ENCODE measurements around the gene SPRY1. TPM values are rescaled to one million over a fixed set of nuclear protein-coding genes. Genes with fewer than 3 reads are reported as not detected.

SPRY1 gene
- total RNA-seq, 1 donor from 2014 or later = 47.6 TPM

- no peak overlapping the region for H3K27ac Mint-ChIP-seq
- H3K4me1 Mint-ChIP-seq (ENCODE audit: low read depth) = no peaks in the 10 kb centered on the region
- no peak overlapping the region for H3K4me3 Mint-ChIP-seq
- intact Hi-C loops (cut with micrococcal nuclease) = loop anchor here (10.0 kb wide), 1 partner anchor 755 kb away; no protein-coding TSS in a partner anchor
- DNase-seq (ENCODE audit: low spot score) = no peak
- no peaks in the 10 kb centered on the region for H3K9me3 Mint-ChIP-seq
- no peaks in the 10 kb centered on the region for H3K36me3 Mint-ChIP-seq (ENCODE audit: low read depth)
- peaks cover 2% of the 10 kb centered on the region for H3K27me3 Mint-ChIP-seq (ENCODE audit: insufficient read depth)
Observed at GRCh38 chr4:123359449-123360315, 36.9 kb upstream of the SPRY1 start.

- no peaks in the 10 kb centered on the region for H3K9me3 Mint-ChIP-seq
- H3K4me1 Mint-ChIP-seq (ENCODE audit: low read depth) = no peaks in the 10 kb centered on the region
- no peak overlapping the region for H3K4me3 Mint-ChIP-seq
- no peaks in the 10 kb centered on the region for H3K36me3 Mint-ChIP-seq (ENCODE audit: low read depth)
- peaks cover 2% of the 10 kb centered on the region for H3K27me3 Mint-ChIP-seq (ENCODE audit: insufficient read depth)
- DNase-seq (ENCODE audit: low spot score) = no peak
- intact Hi-C loops (cut with micrococcal nuclease) = no loop called here
- no peak overlapping the region for H3K27ac Mint-ChIP-seq
Observed at GRCh38 chr4:123361195-123361861, 35.3 kb upstream of the SPRY1 start.

GRCh38 chr4:123362103-123362502 is 34.5 kb upstream of the SPRY1 start:
- H3K9me3 Mint-ChIP-seq = no peaks in the 10 kb centered on the region
- no peak overlapping the region for H3K4me3 Mint-ChIP-seq
- no peak overlapping the region for H3K27ac Mint-ChIP-seq
- intact Hi-C loops (cut with micrococcal nuclease) = no loop called here
- peaks cover 2% of the 10 kb centered on the region for H3K27me3 Mint-ChIP-seq (ENCODE audit: insufficient read depth)
- no peak for DNase-seq (ENCODE audit: low spot score)
- no peaks in the 10 kb centered on the region for H3K4me1 Mint-ChIP-seq (ENCODE audit: low read depth)
- H3K36me3 Mint-ChIP-seq (ENCODE audit: low read depth) = no peaks in the 10 kb centered on the region

- intact Hi-C loops (cut with micrococcal nuclease) = no loop called here
- H3K27me3 Mint-ChIP-seq (ENCODE audit: insufficient read depth) = peaks cover 2% of the 10 kb centered on the region
- H3K4me3 Mint-ChIP-seq = no peak overlapping the region
- H3K36me3 Mint-ChIP-seq (ENCODE audit: low read depth) = no peaks in the 10 kb centered on the region
- no peaks in the 10 kb centered on the region for H3K9me3 Mint-ChIP-seq
- no peak overlapping the region for H3K27ac Mint-ChIP-seq
- no peak for DNase-seq (ENCODE audit: low spot score)
- H3K4me1 Mint-ChIP-seq (ENCODE audit: low read depth) = no peaks in the 10 kb centered on the region
Observed at GRCh38 chr4:123363729-123364128, 32.9 kb upstream of the SPRY1 start.

- Mint-ChIP-seq H3K9me3 (no peaks in the 10 kb centered on the region), H3K36me3 (ENCODE audit: low read depth) (no peaks in the 10 kb centered on the region), H3K27me3 (ENCODE audit: insufficient read depth) (peaks cover 2% of the 10 kb centered on the region), H3K27ac (no peak overlapping the region), H3K4me1 (ENCODE audit: low read depth) (no peaks in the 10 kb centered on the region), H3K4me3 (no peak overlapping the region)
- no peak for DNase-seq (ENCODE audit: low spot score)
- intact Hi-C loops (cut with micrococcal nuclease) = no loop called here
Observed at GRCh38 chr4:123364906-123365305, 31.7 kb upstream of the SPRY1 start.

- no peak overlapping the region for H3K4me3 Mint-ChIP-seq
- no peaks in the 10 kb centered on the region for H3K9me3 Mint-ChIP-seq
- DNase-seq (ENCODE audit: low spot score) = no peak
- H3K27me3 Mint-ChIP-seq (ENCODE audit: insufficient read depth) = no peaks in the 10 kb centered on the region
- intact Hi-C loops (cut with micrococcal nuclease) = no loop called here
- H3K36me3 Mint-ChIP-seq (ENCODE audit: low read depth) = no peaks in the 10 kb centered on the region
- H3K27ac Mint-ChIP-seq = no peak overlapping the region
- no peaks in the 10 kb centered on the region for H3K4me1 Mint-ChIP-seq (ENCODE audit: low read depth)
Observed at GRCh38 chr4:123365412-123365811, 31.2 kb upstream of the SPRY1 start.

- Mint-ChIP-seq H3K4me3 (no peak overlapping the region), H3K27ac (no peak overlapping the region), H3K9me3 (no peaks in the 10 kb centered on the region), H3K27me3 (ENCODE audit: insufficient read depth) (no peaks in the 10 kb centered on the region), H3K36me3 (ENCODE audit: low read depth) (no peaks in the 10 kb centered on the region), H3K4me1 (ENCODE audit: low read depth) (no peaks in the 10 kb centered on the region)
- intact Hi-C loops (cut with micrococcal nuclease) = no loop called here
- no peak for DNase-seq (ENCODE audit: low spot score)
Observed at GRCh38 chr4:123366144-123366748, 30.3 kb upstream of the SPRY1 start.

- no peaks in the 10 kb centered on the region for H3K36me3 Mint-ChIP-seq (ENCODE audit: low read depth)
- DNase-seq (ENCODE audit: low spot score) = no peak
- H3K27ac Mint-ChIP-seq = no peak overlapping the region
- no peak overlapping the region for H3K4me3 Mint-ChIP-seq
- peaks cover 2% of the 10 kb centered on the region for H3K9me3 Mint-ChIP-seq
- intact Hi-C loops (cut with micrococcal nuclease) = no loop called here
- H3K27me3 Mint-ChIP-seq (ENCODE audit: insufficient read depth) = peaks cover 17% of the 10 kb centered on the region
- H3K4me1 Mint-ChIP-seq (ENCODE audit: low read depth) = peaks cover 7% of the 10 kb centered on the region
Observed at GRCh38 chr4:123378794-123379193, 17.8 kb upstream of the SPRY1 start.

GRCh38 chr4:123379392-123379791 is 17.2 kb upstream of the SPRY1 start:
- Mint-ChIP-seq H3K4me3 (no peak overlapping the region), H3K9me3 (no peaks in the 10 kb centered on the region), H3K4me1 (ENCODE audit: low read depth) (peaks cover 7% of the 10 kb centered on the region), H3K27me3 (ENCODE audit: insufficient read depth) (peaks cover 17% of the 10 kb centered on the region), H3K36me3 (ENCODE audit: low read depth) (no peaks in the 10 kb centered on the region), H3K27ac (no peak overlapping the region)
- intact Hi-C loops (cut with micrococcal nuclease) = no loop called here
- no peak for DNase-seq (ENCODE audit: low spot score)

GRCh38 chr4:123380728-123381716 is 15.6 kb upstream of the SPRY1 start:
- intact Hi-C loops (cut with micrococcal nuclease) = no loop called here
- peaks cover 7% of the 10 kb centered on the region for H3K4me1 Mint-ChIP-seq (ENCODE audit: low read depth)
- H3K9me3 Mint-ChIP-seq = no peaks in the 10 kb centered on the region
- no peak overlapping the region for H3K27ac Mint-ChIP-seq
- H3K4me3 Mint-ChIP-seq = no peak overlapping the region
- H3K36me3 Mint-ChIP-seq (ENCODE audit: low read depth) = no peaks in the 10 kb centered on the region
- DNase-seq (ENCODE audit: low spot score) = no peak
- peaks cover 16% of the 10 kb centered on the region for H3K27me3 Mint-ChIP-seq (ENCODE audit: insufficient read depth)

GRCh38 chr4:123381996-123382395 is 14.6 kb upstream of the SPRY1 start:
- intact Hi-C loops (cut with micrococcal nuclease) = no loop called here
- Mint-ChIP-seq H3K27ac (no peak overlapping the region), H3K4me3 (no peak overlapping the region)

GRCh38 chr4:123383566-123383965 is 13.0 kb upstream of the SPRY1 start:
- Mint-ChIP-seq H3K27me3 (ENCODE audit: insufficient read depth) (peaks cover 13% of the 10 kb centered on the region), H3K4me3 (no peak overlapping the region), H3K4me1 (ENCODE audit: low read depth) (peaks cover 7% of the 10 kb centered on the region), H3K36me3 (ENCODE audit: low read depth) (no peaks in the 10 kb centered on the region), H3K27ac (no peak overlapping the region), H3K9me3 (no peaks in the 10 kb centered on the region)
- DNase-seq (ENCODE audit: low spot score) = no peak
- intact Hi-C loops (cut with micrococcal nuclease) = no loop called here

More at GRCh38 chr4:123381996-123382395, 14.6 kb upstream of the SPRY1 start:
- Mint-ChIP-seq H3K27me3 (ENCODE audit: insufficient read depth) (peaks cover 14% of the 10 kb centered on the region), H3K36me3 (ENCODE audit: low read depth) (no peaks in the 10 kb centered on the region), H3K9me3 (no peaks in the 10 kb centered on the region), H3K4me1 (ENCODE audit: low read depth) (peaks cover 7% of the 10 kb centered on the region)
- no peak for DNase-seq (ENCODE audit: low spot score)
